ENCODE measurements around the gene KCNMA1. TPM values are rescaled to one million over a fixed set of nuclear protein-coding genes. Genes with fewer than 3 reads are reported as not detected.
"Not testable (repeated sequence)": the region's sequence is repeated elsewhere in the genome, so short reads cannot be mapped to it uniquely, and the experiment has no call there.

The KCNMA1 gene
- 107 and 139 TPM in 2 replicates for total RNA-seq (2014; rRNA removed; shearing (Covaris generic))
- 296 and 319 TPM in 2 replicates for polyA plus RNA-seq (2015; cell fraction: cytosol; rRNA removed)
- 222 and 229 TPM in 2 replicates for polyA plus RNA-seq (2015; cell fraction: nucleus; rRNA removed)

DNA sequence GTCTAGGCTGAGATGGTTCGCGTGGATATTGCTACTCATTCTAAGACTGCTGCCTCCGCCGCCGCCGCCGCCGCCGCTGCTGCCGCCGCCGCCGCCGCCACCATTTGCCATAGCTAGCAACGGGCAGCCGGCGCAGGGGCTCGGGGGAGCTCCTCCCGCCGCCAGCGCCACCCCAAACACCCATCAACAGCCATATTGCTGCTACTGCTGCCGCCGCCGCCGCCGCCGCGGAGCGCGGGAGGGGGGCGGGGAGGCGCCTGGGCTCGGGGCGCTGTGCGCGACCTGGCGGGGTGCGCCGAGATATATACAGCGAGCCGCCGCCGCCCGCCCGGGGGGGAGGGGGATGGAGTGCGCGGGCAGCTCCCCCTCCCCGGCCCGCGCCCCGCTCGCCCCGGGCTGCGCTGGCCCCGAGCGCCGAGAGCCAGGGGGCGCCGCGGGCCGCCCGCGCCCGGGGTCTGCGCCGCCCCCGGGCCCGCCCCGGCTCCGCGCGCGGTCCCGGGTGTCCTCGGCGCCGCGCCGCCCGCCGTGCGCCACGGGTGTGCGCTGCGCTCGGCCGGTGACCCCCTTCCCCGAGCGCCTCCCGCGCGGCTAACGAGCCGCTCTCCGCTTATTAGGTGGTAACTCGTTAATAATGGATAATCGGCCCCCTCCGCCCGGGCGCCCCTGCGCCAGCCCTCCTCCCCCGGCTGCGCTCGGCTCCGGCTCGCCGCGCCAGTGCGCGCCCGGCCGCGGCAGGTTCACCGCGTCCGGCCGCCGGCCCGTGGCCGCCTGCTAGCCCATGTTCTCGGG, at the start of gene KCNMA1:
TSS of gene KCNMA1 (minus strand) at position 277 of the 789 bp plus-strand sequence.
- peak; percentile 82 for DNase-seq (ENCODE audit: low read depth)

DNA sequence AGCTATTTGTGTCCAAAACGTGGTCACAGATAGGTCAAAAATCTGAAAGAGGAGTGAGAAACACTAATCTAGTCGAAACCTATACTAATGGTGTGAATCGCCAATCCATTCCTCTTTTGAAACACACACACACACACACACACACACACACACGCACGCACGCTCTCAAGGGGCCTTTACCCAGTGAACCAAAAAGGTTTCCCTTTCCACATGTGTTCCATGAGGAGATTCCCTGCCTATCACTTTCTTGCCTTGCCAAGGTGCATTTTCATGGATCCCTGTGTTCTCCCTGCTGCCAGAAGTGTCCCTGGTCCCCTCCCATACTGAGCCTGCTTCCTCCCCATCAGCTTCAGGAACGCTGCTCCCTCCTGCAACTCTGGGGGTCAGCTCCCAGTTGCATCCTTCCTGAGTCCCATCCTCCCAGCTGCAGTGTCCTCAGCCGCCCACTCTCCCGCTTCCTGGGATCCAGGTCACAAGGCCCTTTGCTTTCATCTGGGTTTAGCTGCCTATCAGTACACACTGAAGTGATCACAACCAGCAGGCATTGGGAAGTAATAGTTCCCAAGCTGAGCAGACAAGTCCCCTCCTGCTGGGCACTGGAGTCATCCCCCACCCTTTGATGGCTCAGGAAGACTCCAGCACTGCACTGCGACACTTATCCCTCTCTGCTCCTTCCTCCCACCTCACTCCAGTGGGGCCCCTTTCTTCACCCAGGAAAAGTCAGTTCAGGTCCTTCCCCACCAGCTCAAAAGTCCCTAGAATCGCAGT, 49.2 kb upstream of the KCNMA1 start:
- no peak for DNase-seq (ENCODE audit: low read depth)

DNA sequence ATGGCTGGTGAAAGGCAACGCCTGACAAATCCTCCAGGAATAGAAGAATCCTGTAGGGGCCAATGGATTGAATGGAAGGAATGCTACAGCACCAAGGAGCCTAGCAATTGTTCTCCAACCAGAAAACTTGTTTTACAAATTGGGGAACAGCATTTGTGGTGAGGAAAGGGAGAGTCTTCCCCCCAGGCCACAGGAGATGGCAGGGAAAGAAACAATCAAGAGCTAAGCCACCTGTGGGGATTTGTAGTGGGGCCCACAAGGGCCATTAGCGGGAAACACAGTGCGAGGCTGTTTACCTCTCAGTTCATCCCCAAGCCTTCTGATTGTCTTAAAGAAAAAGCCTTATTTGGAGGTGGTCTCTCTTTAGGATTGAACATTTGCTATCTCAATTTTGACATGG, 48.5 kb upstream of the KCNMA1 start:
- no peak for DNase-seq (ENCODE audit: low read depth)

DNA sequence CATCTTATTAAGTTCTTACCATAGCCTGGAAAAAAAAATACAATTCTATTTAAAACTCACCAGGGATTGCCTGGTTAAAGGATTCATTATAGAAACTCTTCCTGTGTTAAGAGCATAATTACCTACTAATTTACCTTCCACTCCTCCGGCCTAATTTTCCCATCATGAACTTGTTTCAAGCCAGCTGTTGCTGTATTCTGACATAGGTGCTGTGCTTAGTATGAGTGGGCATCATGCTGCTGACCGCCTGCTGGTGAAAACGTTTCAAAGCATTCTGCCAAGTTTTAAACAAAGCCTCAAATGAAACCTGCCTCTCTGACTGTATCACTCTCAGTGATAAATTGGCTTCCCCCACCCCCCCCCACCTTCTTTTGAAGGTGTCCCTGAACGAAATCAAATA, 47.8 kb upstream of the KCNMA1 start:
- no peak for DNase-seq (ENCODE audit: low read depth)

DNA sequence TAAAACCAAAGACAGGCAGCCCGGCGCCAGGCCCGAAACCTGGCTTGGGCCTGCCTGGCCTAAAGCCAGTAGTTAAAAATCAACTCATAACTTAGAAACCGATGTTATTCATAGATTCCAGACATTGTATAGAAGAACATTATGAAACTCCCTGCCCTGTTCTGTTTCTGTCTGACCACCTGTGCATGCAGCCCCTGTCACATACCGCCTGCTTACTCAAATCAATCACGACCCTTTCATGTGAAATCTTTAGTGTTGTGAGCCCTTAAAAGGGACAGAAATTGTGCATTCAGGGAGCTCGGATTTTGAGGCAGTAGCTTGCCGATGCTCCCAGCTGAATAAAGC, 45.5 kb upstream of the KCNMA1 start:
- DNase-seq (ENCODE audit: low read depth), result not testable (repeated sequence)

DNA sequence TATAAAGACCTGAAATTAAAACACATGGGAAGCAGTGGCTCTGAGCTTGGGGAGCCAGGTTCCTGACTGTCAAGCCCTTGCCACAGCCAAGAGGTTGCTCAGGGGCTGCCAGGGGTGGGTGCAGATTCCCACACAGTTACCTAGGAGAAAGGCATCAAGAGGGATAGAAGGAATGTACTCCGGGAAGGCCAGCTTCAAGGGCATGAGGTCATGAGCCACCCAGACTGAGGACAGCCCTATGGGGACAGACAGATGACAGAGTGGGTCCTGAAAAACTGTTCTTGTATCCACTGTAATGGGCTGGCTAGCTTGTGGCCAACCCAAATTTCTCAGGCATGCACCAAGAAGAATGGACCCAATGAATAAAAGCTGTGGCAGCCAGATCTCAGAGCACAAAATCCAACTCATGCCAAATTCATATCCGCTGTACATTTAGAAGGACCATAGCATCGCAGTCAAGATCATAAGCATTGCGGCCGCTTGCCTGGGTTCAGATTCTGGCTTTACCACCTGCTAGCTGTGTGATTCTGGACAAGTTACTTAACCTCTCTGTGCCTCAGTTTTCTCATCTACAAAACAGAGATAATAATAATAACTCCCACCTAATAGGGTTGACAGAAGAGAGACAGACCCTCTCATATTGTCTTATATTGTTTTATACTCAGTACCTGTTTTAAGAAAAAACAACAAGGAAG, 44.9 kb upstream of the KCNMA1 start:
- no peak for DNase-seq (ENCODE audit: low read depth)

DNA sequence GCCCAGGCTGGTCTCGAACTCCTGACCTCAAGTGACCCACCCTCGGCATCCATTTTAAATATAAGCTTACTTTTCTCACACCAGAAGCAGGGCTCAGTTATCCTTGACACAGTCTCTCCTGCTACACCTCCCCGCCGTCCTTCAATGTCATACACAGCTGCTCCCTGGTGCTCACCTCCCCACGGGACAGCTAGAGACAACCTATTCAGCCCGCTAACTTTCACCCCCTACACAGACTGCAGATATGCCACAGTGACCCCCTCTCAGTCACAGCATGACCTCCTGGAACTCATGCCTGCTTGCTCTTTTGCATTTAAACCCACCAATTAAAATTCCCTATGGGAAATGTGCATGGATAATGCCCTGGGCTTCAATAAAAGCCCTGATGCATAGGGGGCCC, 44.2 kb upstream of the KCNMA1 start:
- no peak for DNase-seq (ENCODE audit: low read depth)

DNA sequence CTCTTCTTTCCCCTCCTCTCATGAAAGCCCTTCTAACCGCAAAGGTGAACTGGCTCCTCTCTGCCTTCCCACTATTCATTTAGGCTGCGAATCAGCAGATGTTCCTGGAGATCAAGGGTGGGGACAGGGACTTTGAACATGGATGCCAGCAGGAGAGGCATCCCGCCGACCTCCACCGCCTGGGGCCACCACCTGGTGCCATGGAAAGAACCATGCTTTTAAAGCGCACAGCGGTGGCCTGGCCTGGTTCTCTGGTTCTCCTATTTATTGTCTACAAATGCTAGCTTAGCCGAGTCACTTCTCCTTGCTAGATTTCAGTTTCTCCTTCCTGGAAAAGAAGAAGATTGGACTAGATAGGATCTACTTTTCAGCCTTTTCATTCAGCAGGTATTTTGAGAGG, 43.2 kb upstream of the KCNMA1 start:
- no peak for DNase-seq (ENCODE audit: low read depth)

DNA sequence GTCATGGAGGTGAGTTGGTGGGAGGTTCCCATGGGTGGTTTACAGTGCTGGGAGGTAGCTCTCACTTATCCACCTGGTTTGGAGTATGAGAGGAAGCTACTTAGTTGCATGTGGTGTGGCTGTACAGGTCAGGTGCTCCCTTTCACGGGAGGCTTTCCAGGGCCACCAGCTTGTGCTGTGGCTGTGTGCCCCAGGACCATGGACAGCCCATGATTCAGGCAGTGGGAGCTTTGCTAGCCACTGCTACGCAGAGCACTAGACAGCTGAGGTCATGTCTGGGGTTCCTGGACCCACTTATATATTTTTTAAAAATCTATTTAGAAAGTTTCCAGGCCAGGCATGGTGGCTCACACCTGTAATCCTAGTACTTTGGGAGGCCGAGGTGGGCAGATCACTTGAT, 42.5 kb upstream of the KCNMA1 start:
- no peak for DNase-seq (ENCODE audit: low read depth)

DNA sequence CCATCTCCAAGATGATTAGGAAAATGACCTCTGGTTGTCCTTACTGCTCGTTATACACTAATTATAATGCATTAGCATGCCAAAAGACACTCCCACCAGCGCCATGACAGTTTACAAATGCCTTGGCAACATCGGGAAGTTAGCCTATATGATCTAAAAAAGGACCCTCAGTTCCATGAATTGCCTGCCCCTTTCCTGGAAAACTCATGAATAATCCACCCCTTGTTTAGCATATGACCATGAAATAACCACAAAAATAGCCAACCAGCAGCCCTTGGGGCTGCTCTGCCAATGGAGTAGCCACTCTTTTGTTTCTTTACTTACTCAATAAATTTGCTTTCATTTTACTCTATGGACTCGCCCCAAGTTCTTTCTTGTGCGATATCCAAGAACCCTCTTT, 41.6 kb upstream of the KCNMA1 start:
- no peak for DNase-seq (ENCODE audit: low read depth)

DNA sequence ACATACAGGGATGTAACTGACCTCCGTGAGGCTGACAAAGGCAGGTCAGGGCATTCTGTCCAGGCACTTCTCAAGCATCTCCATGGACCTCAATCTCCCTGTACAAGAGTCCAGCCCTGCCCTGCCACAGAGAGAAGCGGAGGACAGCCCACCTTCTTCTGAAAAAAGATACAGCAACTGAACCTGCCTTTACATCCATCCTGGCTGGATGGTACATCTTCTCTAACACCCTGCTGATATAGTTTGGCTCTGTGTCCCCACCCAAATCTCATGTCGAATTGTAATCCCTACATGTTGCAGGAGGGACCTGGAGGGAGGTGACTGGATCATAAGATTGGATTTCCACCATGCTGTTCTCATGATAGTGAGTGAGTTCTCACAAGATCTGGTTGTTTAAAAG, 40.5 kb upstream of the KCNMA1 start:
- DNase-seq (ENCODE audit: low read depth), result no peak

DNA sequence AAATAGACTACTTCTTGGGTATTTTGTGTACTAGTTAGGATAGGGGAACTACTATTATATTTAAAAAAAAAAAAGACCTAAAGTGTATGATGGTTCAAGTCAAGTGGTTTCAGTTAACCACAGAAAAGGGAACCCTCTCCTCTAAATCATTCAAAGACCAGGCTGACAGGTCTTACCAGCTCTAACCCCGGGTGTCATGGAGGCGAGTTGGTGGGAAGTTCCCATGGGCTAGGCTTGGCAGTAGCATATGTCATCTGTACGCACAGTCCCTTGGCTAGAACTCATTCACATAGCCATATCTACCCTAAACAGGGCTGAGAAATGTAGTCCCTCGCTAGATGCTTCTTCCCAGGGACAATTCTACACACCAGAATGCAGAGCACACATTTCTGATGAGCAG, 37.7 kb upstream of the KCNMA1 start:
- no peak for DNase-seq (ENCODE audit: low read depth)

DNA sequence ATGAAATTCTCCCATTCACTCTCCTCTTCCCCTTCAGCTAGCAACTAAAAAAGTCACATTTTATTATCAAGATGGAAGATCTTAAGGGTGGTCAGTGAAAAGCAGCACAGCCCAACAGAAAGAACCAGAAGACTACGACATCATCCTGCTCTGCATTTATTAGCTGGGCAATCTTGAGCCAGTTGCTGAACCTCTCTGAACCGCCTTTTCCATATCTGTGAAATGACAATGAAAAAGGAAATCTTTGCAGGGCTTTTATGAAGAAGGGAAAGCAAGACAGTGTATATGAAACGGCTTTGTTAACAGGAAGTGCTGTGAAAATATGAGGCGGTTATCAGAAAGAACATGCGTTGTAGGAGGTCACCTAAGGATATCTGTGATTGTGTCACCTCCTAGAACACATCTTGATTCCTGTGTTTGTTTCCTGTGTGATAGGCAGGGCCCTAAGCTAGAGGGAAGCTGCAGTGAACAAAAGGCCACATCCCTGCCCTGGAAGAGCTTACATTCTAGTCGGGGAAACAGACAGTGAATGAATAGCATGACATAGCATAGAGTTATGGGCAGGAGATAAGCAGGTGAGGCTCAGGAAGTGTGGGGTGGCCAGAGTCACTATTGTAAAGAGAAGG, 36.0 kb upstream of the KCNMA1 start:
- DNase-seq (ENCODE audit: low read depth), result no peak

DNA sequence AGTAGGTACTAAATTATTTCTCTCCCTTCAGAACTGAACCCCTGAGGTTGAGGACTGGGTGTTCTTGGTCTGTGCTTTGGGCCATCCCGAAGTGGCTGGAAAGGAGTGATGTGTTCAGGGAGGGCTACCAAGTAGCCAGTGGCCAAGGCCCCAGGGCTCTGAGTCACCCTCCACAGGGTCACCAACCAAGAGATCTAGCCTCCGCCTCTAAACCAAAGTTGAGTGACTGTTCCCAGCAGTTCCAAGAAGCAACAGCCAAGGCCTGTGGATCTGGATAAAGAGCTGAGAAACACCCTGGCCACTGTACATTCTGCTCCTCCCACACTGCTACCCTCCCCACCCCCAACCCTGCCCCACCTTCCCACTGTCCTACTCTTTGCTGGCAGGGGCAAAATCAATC, 35.5 kb upstream of the KCNMA1 start:
- DNase-seq (ENCODE audit: low read depth), result peak; percentile 46

DNA sequence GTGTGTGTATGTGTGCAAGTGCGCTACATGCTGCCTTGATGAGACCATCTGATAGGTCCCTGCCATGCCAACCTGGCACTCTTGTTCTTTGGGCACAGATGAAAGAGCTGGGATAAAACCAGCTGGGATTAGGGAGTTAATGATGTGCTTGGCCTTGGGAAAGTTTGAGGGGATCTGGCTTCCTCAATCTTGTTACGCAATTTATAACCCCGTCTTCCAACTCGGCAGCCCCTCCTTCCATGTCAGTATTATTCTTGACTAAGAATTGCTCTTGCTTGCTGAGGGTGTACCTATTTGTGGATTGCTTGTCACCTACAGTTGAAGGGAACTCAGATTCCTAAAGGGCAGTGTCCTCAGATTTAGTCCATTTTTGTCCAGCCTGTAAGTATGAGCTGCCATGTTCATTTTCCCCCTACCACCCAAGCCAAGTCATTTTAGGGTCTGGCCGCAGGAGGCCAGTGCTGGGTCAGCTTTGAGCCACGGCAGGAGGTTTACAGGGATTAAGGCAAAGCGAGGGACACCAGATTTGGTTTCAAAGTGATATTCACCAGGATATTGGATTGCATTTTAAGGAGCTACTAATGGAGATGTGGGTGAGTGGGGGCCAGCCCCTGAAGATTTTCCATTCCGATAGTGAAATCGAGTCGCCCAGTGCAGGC, 34.1 kb upstream of the KCNMA1 start:
- no peak for DNase-seq (ENCODE audit: low read depth)

DNA sequence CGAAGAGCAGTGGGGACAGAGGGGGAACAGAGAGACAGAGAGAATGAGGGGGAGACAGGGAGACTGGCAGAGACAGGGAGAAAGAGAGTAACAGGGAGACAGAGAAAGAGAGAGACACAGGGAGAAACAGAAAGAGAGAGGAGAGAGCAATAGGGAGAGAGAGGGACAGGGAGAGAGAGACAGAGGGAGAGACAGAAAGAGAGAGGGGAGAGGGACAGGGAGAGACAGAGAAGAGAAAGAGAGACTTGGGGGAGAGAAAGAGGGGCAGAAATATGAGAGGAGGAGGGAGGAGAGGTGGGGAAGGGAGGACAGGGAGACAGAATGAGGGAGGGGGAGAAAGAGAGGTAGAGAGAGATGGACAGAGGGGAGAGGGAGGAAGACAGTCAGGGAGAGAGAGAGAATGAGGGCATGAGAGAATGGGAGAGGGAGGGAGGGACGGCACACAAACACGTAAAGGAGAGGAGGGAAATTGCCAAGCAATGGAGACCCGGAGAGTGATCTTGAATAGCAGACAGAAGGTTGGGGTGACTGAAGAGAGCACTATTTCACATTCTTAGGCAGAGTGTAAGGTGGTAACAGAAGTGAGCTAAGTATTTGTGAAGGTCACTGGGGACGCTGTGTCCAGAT, 33.3 kb upstream of the KCNMA1 start:
- no peak for DNase-seq (ENCODE audit: low read depth)

DNA sequence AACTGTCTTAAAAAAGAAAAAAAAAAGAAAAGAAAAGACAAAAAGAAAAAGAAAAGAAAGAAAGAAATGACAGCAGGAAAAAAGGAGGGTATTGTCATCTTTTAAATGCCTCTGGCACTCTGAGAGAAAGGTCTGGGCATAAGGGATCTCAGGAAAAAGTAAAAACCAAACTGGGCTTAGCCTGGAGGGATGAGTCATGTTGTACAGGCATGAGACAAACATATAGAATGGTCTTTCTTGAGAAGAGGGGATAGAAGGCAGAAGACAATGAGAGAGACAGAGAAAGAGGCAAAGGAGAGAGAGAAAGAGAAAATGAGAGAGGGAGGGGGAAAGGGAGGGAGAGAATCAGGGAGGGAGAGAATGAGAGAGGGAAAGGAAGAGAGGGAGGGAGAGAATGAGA, 32.3 kb upstream of the KCNMA1 start:
- DNase-seq (ENCODE audit: low read depth), result peak; percentile 51

DNA sequence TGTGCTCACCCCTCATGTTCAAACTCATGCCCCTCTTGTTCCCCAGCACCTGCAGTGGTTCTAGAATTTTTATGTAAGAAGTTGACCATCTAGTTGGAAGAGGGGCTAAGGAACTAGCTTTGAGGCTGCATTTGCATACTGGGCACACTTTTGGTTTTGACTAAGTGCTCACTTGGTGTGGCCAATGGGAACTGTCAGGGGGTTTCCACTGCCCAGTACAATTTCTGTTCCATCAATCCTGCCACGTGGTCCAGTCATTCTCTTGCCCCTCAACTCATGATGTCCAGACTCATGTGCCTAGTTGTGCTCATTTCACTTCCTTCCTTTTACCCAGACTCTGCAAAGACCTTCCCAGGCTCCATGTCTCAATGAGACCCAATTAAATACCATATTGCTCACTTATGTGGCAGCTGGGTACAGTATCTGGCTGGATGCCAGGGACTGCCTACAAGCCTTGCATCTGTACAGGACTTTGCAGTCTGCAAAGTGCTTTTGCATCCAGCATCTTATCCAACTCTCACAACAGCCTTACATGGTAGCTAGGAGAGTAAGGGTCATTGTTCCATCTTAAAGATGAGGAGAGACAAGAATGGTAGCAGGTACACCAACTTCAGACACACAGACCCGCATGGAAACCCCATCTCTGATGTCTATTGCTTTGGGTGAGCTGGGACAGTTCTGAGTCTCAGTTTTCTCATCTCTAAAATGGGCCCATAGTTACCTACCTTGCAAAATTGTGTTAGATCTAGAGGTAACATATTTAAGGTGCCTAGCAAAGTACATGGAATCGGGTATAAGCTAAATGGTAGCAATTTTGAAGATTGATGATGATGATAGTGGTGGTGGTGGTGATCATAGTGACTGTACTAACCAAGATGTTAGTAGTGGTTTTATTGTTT, 30.1 kb upstream of the KCNMA1 start:
- no peak for DNase-seq (ENCODE audit: low read depth)

DNA sequence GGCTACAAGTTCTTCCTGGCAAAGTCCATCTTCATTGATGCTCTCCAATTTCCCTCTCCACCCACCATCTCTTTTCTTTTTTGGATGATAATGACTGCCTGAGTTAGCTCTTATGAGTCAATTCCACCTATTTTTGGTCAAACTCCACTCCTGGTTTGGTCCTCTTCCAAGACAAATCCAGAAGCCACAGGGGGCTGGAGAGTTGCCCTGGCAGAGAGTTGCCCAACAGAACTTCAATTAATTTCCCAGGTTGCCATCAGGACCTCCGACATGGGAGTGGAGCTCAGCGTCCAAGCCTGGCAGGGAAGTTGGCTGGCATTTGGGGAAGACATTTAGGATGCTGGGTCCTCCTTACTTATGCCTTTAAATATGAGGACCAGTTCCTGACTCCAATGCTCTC, 29.2 kb upstream of the KCNMA1 start:
- peak; percentile 75 for DNase-seq (ENCODE audit: low read depth)

DNA sequence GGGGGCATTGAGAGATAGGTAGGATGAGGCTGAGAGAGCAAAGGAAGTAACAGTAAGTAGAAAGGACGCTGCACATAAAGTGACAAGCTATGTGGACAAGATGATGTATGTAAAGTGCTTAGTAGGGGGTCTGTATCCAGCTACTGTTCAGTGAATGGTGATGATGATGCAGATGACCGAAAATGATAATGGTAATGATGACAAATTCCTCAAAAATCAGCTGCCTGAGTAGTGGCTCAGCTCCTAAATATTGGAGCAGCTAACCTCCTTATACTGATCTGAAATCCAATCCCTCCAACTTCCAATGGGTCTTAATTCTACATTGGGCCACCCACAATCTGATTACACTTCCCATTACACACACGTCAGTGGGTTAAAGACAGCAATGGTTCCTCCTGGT, 27.1 kb upstream of the KCNMA1 start:
- DNase-seq (ENCODE audit: low read depth), result no peak

All from HT1080 (cell line).